CMK (cell line): Measurements from ENCODE around the gene SIRT2.
"Not testable (repeated sequence)": the region's sequence is repeated elsewhere in the genome, so short reads cannot be mapped to it uniquely, and the experiment has no call there.

Experiments
- DNase-seq: peaks from one replicate; pipeline ENCODE4 v3.0.0-alpha.2; 2010; ENCODE audit warnings: low read depth

Gene SIRT2

GRCh38 chr19:38869160-38869835, 30.1 kb downstream of the SIRT2 start:
- no peak for DNase-seq

- no peak for DNase-seq
These were observed 30.9 kb downstream of the SIRT2 start for GRCh38 chr19:38868551-38868950.

- no peak for DNase-seq
These were observed 32.1 kb downstream of the SIRT2 start for GRCh38 chr19:38867171-38867780.

- no peak for DNase-seq
These were observed 36.9 kb downstream of the SIRT2 start for GRCh38 chr19:38862321-38863059.

- DNase-seq = no peak
These were observed 38.0 kb downstream of the SIRT2 start for GRCh38 chr19:38861368-38861767.

GRCh38 chr19:38859631-38860204, 39.7 kb downstream of the SIRT2 start:
- DNase-seq = not testable (repeated sequence)

- DNase-seq = no peak
These were observed 42.6 kb downstream of the SIRT2 start for GRCh38 chr19:38856813-38857212.

- DNase-seq = not testable (repeated sequence)
These were observed 43.7 kb downstream of the SIRT2 start for GRCh38 chr19:38855751-38856150.

- DNase-seq = not testable (repeated sequence)
These were observed 44.5 kb downstream of the SIRT2 start for GRCh38 chr19:38854961-38855360.

GRCh38 chr19:38853214-38853613, 46.2 kb downstream of the SIRT2 start:
- DNase-seq = no peak

- DNase-seq = no peak
These were observed 47.0 kb downstream of the SIRT2 start for GRCh38 chr19:38852231-38853044.

- DNase-seq = peak; percentile 86
These were observed 47.7 kb downstream of the SIRT2 start for GRCh38 chr19:38851622-38852230.

- no peak for DNase-seq
These were observed 48.3 kb downstream of the SIRT2 start for GRCh38 chr19:38850976-38851621.

GRCh38 chr19:38850436-38850975, 48.9 kb downstream of the SIRT2 start:
- no peak for DNase-seq

GRCh38 chr19:38849860-38850435, 49.5 kb downstream of the SIRT2 start, which contains the start of gene HNRNPL:
TSS of gene HNRNPL (minus strand) at chr19:38849986. CDS start at chr19:38849966, 20 bp downstream.
- DNase-seq = peak; percentile 100

GRCh38 chr19:38849147-38849859, 50.1 kb downstream of the SIRT2 start:
- peak; percentile 85 for DNase-seq

GRCh38 chr19:38848299-38849146, 50.9 kb downstream of the SIRT2 start:
- no peak for DNase-seq

- DNase-seq = no peak
These were observed 53.3 kb downstream of the SIRT2 start for GRCh38 chr19:38846097-38846496.
